ENCODE measurements around the gene SEC24D. TPM values are rescaled to one million over a fixed set of nuclear protein-coding genes. Genes with fewer than 3 reads are reported as not detected.

Gene SEC24D
- total and polyA plus RNA-seq, 9 of the 15 experiments (the other 6 are each of a cell fraction or from before 2014, with no cell fraction given), result 7.1 to 22.5 (median 11.3) TPM

DNA sequence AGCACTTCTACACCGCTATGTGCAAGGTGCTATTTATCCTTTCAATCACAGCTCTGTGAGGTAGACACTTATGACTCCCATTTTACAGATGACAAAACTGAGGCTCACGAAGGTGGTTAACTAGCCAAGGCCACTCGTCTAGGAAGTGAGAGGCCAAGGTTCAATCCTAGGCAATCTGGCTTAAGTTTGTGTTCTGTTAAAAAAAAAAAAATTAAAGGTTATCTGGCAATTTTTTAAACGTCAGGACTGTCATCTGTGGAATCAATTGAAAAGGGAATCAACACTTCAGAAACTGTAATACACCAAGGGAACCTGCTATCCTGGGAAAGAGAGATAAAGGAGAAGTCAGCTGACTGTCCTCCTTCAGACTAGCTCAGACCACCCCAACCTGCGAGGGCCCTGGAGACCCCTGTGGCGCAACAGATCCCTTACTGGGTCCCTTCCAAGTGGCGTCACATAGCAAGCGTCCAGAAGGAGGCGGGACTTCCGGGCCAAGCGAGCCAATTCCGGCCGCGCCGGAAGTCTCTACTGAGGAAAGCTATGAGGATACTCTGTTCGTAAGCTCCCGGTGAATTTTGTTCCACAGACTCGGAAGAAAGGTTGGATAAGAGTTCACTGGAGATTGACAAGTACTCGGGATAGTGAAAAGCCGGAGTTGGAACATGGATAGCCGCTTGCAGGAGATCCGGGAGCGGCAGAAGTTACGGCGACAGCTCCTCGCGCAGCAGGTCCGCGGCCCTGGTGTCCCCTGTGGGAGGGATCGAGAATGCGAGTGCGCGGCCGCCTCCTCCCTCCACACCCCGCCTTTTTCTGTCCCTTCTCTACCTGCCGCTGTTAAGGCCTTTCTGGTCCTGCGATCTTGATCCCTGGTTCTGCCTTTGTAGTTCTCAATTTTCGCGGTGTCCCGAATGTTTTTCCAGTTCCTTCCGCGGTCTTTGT is 150.8 kb downstream of the SEC24D start, which contains the start of gene METTL14 (continued):
- TF ChIP-seq FOXP4 (CRISPR knock-in tag; IDR thresholded peaks at IDR 0.05; ENCODE audit: borderline replicate concordance), result no peak
- peak; percentile 94 for TF ChIP-seq POLR2A (conservative IDR thresholded peaks at IDR 0.05)
- TF ChIP-seq EP400 (IDR thresholded peaks at IDR 0.05), result peak; percentile 89
- TF ChIP-seq HDGF (IDR thresholded peaks at IDR 0.05), result 0 out of 2 replicates have a peak, but pooled peaks have one; percentile 72
- peak; percentile 82 for TF ChIP-seq KDM5B (IDR thresholded peaks at IDR 0.05; ENCODE audit: insufficient replicate concordance, low read depth, low read length)
- TF ChIP-seq SRF (CRISPR knock-in tag; IDR thresholded peaks at IDR 0.05), result no peak; a peak in 1 of 4 replicates
- no peak; a peak in 1 of 4 replicates for TF ChIP-seq CSDE1 (IDR thresholded peaks at IDR 0.05)
- TF ChIP-seq ZNF277 (CRISPR knock-in tag; IDR thresholded peaks at IDR 0.05; ENCODE audit: borderline replicate concordance), result no peak
- peak; percentile 91 for TF ChIP-seq PML (IDR thresholded peaks at IDR 0.05; ENCODE audit: low read length)
- TF ChIP-seq POLR2AphosphoS5 (IDR thresholded peaks at IDR 0.05; ENCODE audit: control insufficient read depth, insufficient read depth, low read depth, low read length), result peak; percentile 89
- TF ChIP-seq HDAC2 (IDR thresholded peaks at IDR 0.05), result peak; percentile 98
- TF ChIP-seq HDAC1 (IDR thresholded peaks at IDR 0.05), result peak; percentile 31 to 82; a peak in 3 of 4 replicates
- TF ChIP-seq, protein P1, sequence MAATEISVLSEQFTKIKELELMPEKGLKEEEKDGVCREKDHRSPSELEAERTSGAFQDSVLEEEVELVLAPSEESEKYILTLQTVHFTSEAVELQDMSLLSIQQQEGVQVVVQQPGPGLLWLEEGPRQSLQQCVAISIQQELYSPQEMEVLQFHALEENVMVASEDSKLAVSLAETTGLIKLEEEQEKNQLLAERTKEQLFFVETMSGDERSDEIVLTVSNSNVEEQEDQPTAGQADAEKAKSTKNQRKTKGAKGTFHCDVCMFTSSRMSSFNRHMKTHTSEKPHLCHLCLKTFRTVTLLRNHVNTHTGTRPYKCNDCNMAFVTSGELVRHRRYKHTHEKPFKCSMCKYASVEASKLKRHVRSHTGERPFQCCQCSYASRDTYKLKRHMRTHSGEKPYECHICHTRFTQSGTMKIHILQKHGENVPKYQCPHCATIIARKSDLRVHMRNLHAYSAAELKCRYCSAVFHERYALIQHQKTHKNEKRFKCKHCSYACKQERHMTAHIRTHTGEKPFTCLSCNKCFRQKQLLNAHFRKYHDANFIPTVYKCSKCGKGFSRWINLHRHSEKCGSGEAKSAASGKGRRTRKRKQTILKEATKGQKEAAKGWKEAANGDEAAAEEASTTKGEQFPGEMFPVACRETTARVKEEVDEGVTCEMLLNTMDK (IDR thresholded peaks at IDR 0.05; ENCODE audit: borderline replicate concordance, insufficient read depth, low read depth, low read length, poor library complexity, severe bottlenecking), result peak; percentile 20
- no peak for TF ChIP-seq ZNF449 (CRISPR knock-in tag; IDR thresholded peaks at IDR 0.05)
- 0 out of 2 replicates have a peak, but pooled peaks have one; percentile 22 for TF ChIP-seq LCOR (CRISPR knock-in tag; IDR thresholded peaks at IDR 0.05)
- TF ChIP-seq HINFP (tag; conservative IDR thresholded peaks at IDR 0.05; ENCODE audit: low read depth), result peak; percentile 73; the same call in 1 of the 2 replicates
- peak; percentile 25 for TF ChIP-seq BRD9 (IDR thresholded peaks at IDR 0.05; ENCODE audit: low read depth, partially characterized antibody)
